Keratinocyte (primary cell): ENCODE data around the gene STX8. TPM values are rescaled to one million over a fixed set of nuclear protein-coding genes. Genes with fewer than 3 reads are reported as not detected.

Source experiments
- DNase-seq: peaks from one replicate; pipeline ENCODE4 v3.0.0-alpha.2; 2011; ENCODE audit warnings: low read depth, missing footprints, low spot score
- FAIRE-seq: peaks from 2 replicates; lab custom pipeline; 2011; peaks lifted over from hg19 to GRCh38; lab: Jason Lieb, UNC
- H2AFZ ChIP-seq: 2 replicates; pipeline ENCODE4 v1.6.0; 2012; ENCODE audit warnings: low read length, control low read depth, inconsistent platforms; ENCODE audit not compliant: control insufficient read depth
- H3K27ac ChIP-seq: 2 replicates; pipeline ENCODE4 v1.5.1; 2011; ENCODE audit warnings: low read length; ENCODE audit not compliant: control insufficient read depth, insufficient read depth
- H3K27me3 ChIP-seq: 3 replicates; pipeline ENCODE4 v1.6.0; 2011; ENCODE audit warnings: low read length; ENCODE audit not compliant: control insufficient read depth, insufficient read depth; ENCODE audit errors: extremely low read depth
- H3K36me3 ChIP-seq, 2 experiments: 2 replicates in 1 of 2; 3 replicates in 1 of 2; pipeline ENCODE4 v1.5.1; 2011; ENCODE audit warnings: low read length in 2 of 2, mild to moderate bottlenecking in 1 of 2; ENCODE audit not compliant: control insufficient read depth in 2 of 2, insufficient read depth in 2 of 2; ENCODE audit errors: extremely low read depth in 1 of 2
- H3K4me1 ChIP-seq: 3 replicates; pipeline ENCODE4 v1.5.1; 2011; ENCODE audit warnings: low read length; ENCODE audit not compliant: control insufficient read depth, insufficient read depth; ENCODE audit errors: extremely low read depth
- H3K4me2 ChIP-seq: 3 replicates; pipeline ENCODE4 v1.6.0; 2011; ENCODE audit warnings: low read depth, low read length; ENCODE audit not compliant: control insufficient read depth, insufficient read depth; ENCODE audit errors: extremely low read depth
- H3K4me3 ChIP-seq, 3 experiments: fragments of 200-600 bp in 1 of 3; sonication (generic) in 1 of 3; 2 replicates in 2 of 3; 3 replicates in 1 of 3; pipeline ENCODE4 v1.5.1; 2011 to 2016; ENCODE audit warnings: low read length in 3 of 3, mild to moderate bottlenecking in 3 of 3, control low read depth in 2 of 3, inconsistent platforms in 1 of 3, low read depth in 1 of 3, mixed read lengths in 1 of 3, mixed run types in 1 of 3, moderate library complexity in 1 of 3; ENCODE audit not compliant: control insufficient read depth in 2 of 3, insufficient read depth in 2 of 3; ENCODE audit errors: extremely low read depth in 1 of 3
- H3K79me2 ChIP-seq: 2 replicates; pipeline ENCODE4 v1.6.0; 2012; ENCODE audit warnings: low read length; ENCODE audit not compliant: control insufficient read depth, insufficient read depth
- H3K9ac ChIP-seq: 3 replicates; pipeline ENCODE4 v1.6.0; 2011; ENCODE audit warnings: low read length; ENCODE audit not compliant: control insufficient read depth, insufficient read depth; ENCODE audit errors: extremely low read depth
- H3K9me1 ChIP-seq: 3 replicates; pipeline ENCODE4 v1.6.0; 2011; ENCODE audit warnings: low read length; ENCODE audit not compliant: control insufficient read depth, insufficient read depth; ENCODE audit errors: extremely low read depth
- H3K9me3 ChIP-seq: 2 replicates; pipeline ENCODE4 v1.5.1; 2012; ENCODE audit warnings: low read depth, low read length; ENCODE audit not compliant: control insufficient read depth
- H4K20me1 ChIP-seq: 3 replicates; pipeline ENCODE4 v1.6.0; 2011; ENCODE audit warnings: low read length; ENCODE audit not compliant: control insufficient read depth, insufficient read depth; ENCODE audit errors: extremely low read depth
- CTCF ChIP-seq, 3 experiments: IDR thresholded peaks in 1 of 3; conservative IDR thresholded peaks in 1 of 3; optimal IDR thresholded peaks in 1 of 3; 2 replicates in 2 of 3; 3 replicates in 1 of 3; pipeline versions ENCODE3 to v1.5.1; 2011; ENCODE audit warnings: low read length in 3 of 3, mild to moderate bottlenecking in 3 of 3, moderate library complexity in 2 of 3, control low read depth in 1 of 3, inconsistent platforms in 1 of 3; ENCODE audit not compliant: insufficient read depth in 2 of 3; ENCODE audit errors: extremely low read depth in 1 of 3
- EZH2 ChIP-seq: IDR thresholded peaks from one replicate; pipeline ENCODE4 v1.6.1; 2012; ENCODE audit warnings: inconsistent platforms, mild to moderate bottlenecking, low read length, moderate library complexity
- dilution Hi-C: fragments of 300-500 bp; cut with MboI; formaldehyde crosslinking; loops from one replicate; pipeline ENCODE4 v1.7.0; 2020; ENCODE audit warnings: low sequenced_read_pairs; ENCODE audit not compliant: extremely low pct_ligation_motif_present
- polyA plus RNA-seq, 5 experiments: library from polyadenylated mRNA; depleted of rRNA in 3 of 5; stranded (reverse) in 3 of 5; stranded (forward) in 1 of 5; unstranded in 1 of 5; fragments of >200 nt; gene quantifications; 1 replicate in 1 of 5; 2 replicates in 3 of 5; 3 replicates in 1 of 5; pipeline versions ENCODE4 v1.2.1 to v1.2.3, GENCODE V29; 2011 to 2012; ENCODE audit warnings: missing spikeins in 2 of 5, low read depth in 1 of 5, low replicate concordance in 1 of 5

Gene STX8
- polyA plus RNA-seq, 1 donor (not counting 4 experiments of a cell fraction or from before 2014, with no cell fraction given), result 90.3 TPM

- dilution Hi-C loops, result no loop called here
- Histone ChIP-seq H3K79me2 (no peaks in the 10 kb centered on the region), H3K9ac (no peak overlapping the region), H3K27ac (no peak overlapping the region), H4K20me1 (no peaks in the 10 kb centered on the region), H3K4me2 (no peak overlapping the region), H3K4me1 (no peaks in the 10 kb centered on the region), H3K9me1 (no peaks in the 10 kb centered on the region), H3K36me3 (peaks cover 0 to 2% of the 10 kb centered on the region in 2 experiments), H3K27me3 (no peaks in the 10 kb centered on the region), H3K9me3 (no peaks in the 10 kb centered on the region), H3K4me3 (no peak overlapping the region), H2AFZ (no peak overlapping the region)
- TF ChIP-seq EZH2 (no peak), CTCF (optimal IDR thresholded peaks at IDR 0.05 in 1 of 3, IDR thresholded peaks at IDR 0.05 in 1 of 3, conservative IDR thresholded peaks at IDR 0.05 in 1 of 3; ENCODE audit: extremely low read depth in 1 of 3, insufficient read depth in 2 of 3, low read length in 3 of 3) (no peak)
- DNase-seq, result no peak
- FAIRE-seq, result no peak
These were observed 266.4 kb downstream of the STX8 start for GRCh38 chr17:9309216-9309615.

GRCh38 chr17:9308069-9308468 lies 267.6 kb downstream of the STX8 start:
- Histone ChIP-seq H3K9ac (no peak overlapping the region), H2AFZ (no peak overlapping the region), H3K36me3 (peaks cover 0 to 2% of the 10 kb centered on the region in 2 experiments), H3K79me2 (no peaks in the 10 kb centered on the region), H3K4me3 (no peak overlapping the region), H3K9me1 (no peaks in the 10 kb centered on the region), H3K27ac (no peak overlapping the region), H3K27me3 (no peaks in the 10 kb centered on the region), H3K4me1 (no peaks in the 10 kb centered on the region), H3K9me3 (no peaks in the 10 kb centered on the region), H3K4me2 (no peak overlapping the region), H4K20me1 (no peaks in the 10 kb centered on the region)
- TF ChIP-seq EZH2 (no peak), CTCF (optimal IDR thresholded peaks at IDR 0.05 in 1 of 3, IDR thresholded peaks at IDR 0.05 in 1 of 3, conservative IDR thresholded peaks at IDR 0.05 in 1 of 3; ENCODE audit: extremely low read depth in 1 of 3, insufficient read depth in 2 of 3, low read length in 3 of 3) (no peak)
- dilution Hi-C loops, result no loop called here
- DNase-seq (no peak), FAIRE-seq (no peak)
